GM12878 (cell line): ENCODE measurements around the gene LRRTM1. TPM values are rescaled to one million over a fixed set of nuclear protein-coding genes. Genes with fewer than 3 reads are reported as not detected.

Experiments
- ATAC-seq: fragments of 200-7000 bp; cut with Tn5 transposase; 3 replicates; pipeline ENCODE4 v1.9.1; 2020; ENCODE audit warnings: mild to moderate bottlenecking, moderate library complexity
- BruUV-seq: library from RNA; stranded (reverse); fragments of 400-500 nt; replicated peaks from 2 replicates; lab custom pipeline; 2021; lab: Mats Ljungman, UMichigan
- CTCF ChIA-PET: fragments of 300-600 bp; sonication (Branson Sonifier 250); formaldehyde crosslinking; extraction: SDS; loops from one replicate; lab custom pipeline; 2021; ENCODE audit warnings: inconsistent platforms; lab: Yijun Ruan, JAX
- POLR2A ChIA-PET: fragments of 350-600 bp; formaldehyde crosslinking; extraction: SDS; loops from one replicate; lab custom pipeline; 2021; ENCODE audit warnings: inconsistent platforms; lab: Charles Lee
- RAD21 ChIA-PET: fragments of 300-600 bp; sonication (Branson Sonifier 250); formaldehyde crosslinking; loops from one replicate; lab custom pipeline; 2023; ENCODE audit warnings: antibody characterized with exemption; ENCODE audit not compliant: unreplicated experiment; lab: Charles Lee
- SMC1A ChIA-PET: fragments of 300-600 bp; sonication (Branson Sonifier 250); formaldehyde crosslinking; loops from one replicate; lab custom pipeline; 2023; ENCODE audit not compliant: unreplicated experiment, uncharacterized antibody; lab: Charles Lee
- DNase-seq: peaks from one replicate; pipeline ENCODE4 v3.0.0-alpha.2; 2011; ENCODE audit warnings: low read depth, low spot score
- FAIRE-seq: peaks from 3 replicates; lab custom pipeline; 2011; peaks lifted over from hg19 to GRCh38; lab: Jason Lieb, UNC
- H2AFZ ChIP-seq: 2 replicates; pipeline ENCODE4 v1.6.0; 2011; ENCODE audit warnings: low read depth, low read length, control low read depth; ENCODE audit not compliant: control insufficient read depth
- H3K27ac ChIP-seq: 2 replicates; pipeline ENCODE4 v1.5.1; 2011; ENCODE audit warnings: control low read depth; ENCODE audit not compliant: control insufficient read depth, insufficient read depth
- H3K27me3 ChIP-seq, 2 experiments: replicated peaks in 1 of 2; 2 replicates each; pipeline versions ENCODE4 v1.6.0 to v1.6.1; 2011; ENCODE audit warnings: low read length in 1 of 2; ENCODE audit not compliant: control insufficient read depth in 2 of 2, insufficient read depth in 2 of 2
- H3K36me3 ChIP-seq, 2 experiments: 2 replicates each; pipeline ENCODE4 v1.5.1; 2011; ENCODE audit warnings: low read length in 1 of 2; ENCODE audit not compliant: control insufficient read depth in 2 of 2, insufficient read depth in 2 of 2
- H3K4me1 ChIP-seq: 2 replicates; pipeline ENCODE4 v1.6.1; 2011; ENCODE audit warnings: mild to moderate bottlenecking, low read length, moderate library complexity, mixed read lengths; ENCODE audit not compliant: control insufficient read depth, insufficient read depth
- H3K4me2 ChIP-seq: 2 replicates; pipeline ENCODE4 v1.6.0; 2011; ENCODE audit warnings: control low read depth; ENCODE audit not compliant: control insufficient read depth, insufficient read depth
- H3K4me3 ChIP-seq: fragments of 200-600 bp; sonication (generic); 2 replicates; pipeline ENCODE4 v1.5.1; 2016
- H3K79me2 ChIP-seq: 2 replicates; pipeline ENCODE4 v1.6.0; 2011; ENCODE audit warnings: low read length; ENCODE audit not compliant: control insufficient read depth, insufficient read depth
- H3K9ac ChIP-seq: 2 replicates; pipeline ENCODE4 v1.8.0; 2011; ENCODE audit warnings: low read length, control low read depth, mixed read lengths; ENCODE audit not compliant: control insufficient read depth, insufficient read depth
- H3K9me3 ChIP-seq: replicated peaks from 3 replicates; pipeline ENCODE4 v1.5.1; 2011; ENCODE audit warnings: mild to moderate bottlenecking, low read length; ENCODE audit not compliant: control insufficient read depth, insufficient read depth
- H4K20me1 ChIP-seq: 2 replicates; pipeline ENCODE4 v1.6.0; 2011; ENCODE audit not compliant: control insufficient read depth, insufficient read depth
- BACH1 ChIP-seq: fragments of 450-650 bp; IDR thresholded peaks from 2 replicates; pipeline ENCODE4 v1.6.1; 2017; ENCODE audit warnings: mild to moderate bottlenecking, borderline replicate concordance
- BCL11A ChIP-seq: IDR thresholded peaks from 2 replicates; pipeline ENCODE4 v1.6.1; 2011; ENCODE audit warnings: low read depth, low read length
- CBFB ChIP-seq: IDR thresholded peaks from 2 replicates; pipeline ENCODE4 v1.6.1; 2016; ENCODE audit warnings: antibody characterized with exemption, low read depth
- FOXM1 ChIP-seq: IDR thresholded peaks from 2 replicates; pipeline ENCODE4 v1.6.1; 2012; ENCODE audit warnings: low read depth, mild to moderate bottlenecking, inconsistent platforms, low read length, moderate library complexity
- HDGF ChIP-seq: fragments of 450-650 bp; IDR thresholded peaks from 2 replicates; pipeline ENCODE4 v1.6.1; 2016; ENCODE audit warnings: antibody characterized with exemption
- JUNB ChIP-seq: IDR thresholded peaks from 2 replicates; pipeline ENCODE4 v1.6.1; 2016; ENCODE audit warnings: antibody characterized with exemption, mild to moderate bottlenecking
- KDM1A ChIP-seq: fragments of 200-600 bp; sonication (generic); IDR thresholded peaks from 2 replicates; pipeline ENCODE4 v1.6.1; 2016; ENCODE audit warnings: borderline replicate concordance
- PAX5 ChIP-seq: IDR thresholded peaks from 2 replicates; pipeline ENCODE4 v1.6.1; 2011; ENCODE audit warnings: low read depth, low read length, borderline replicate concordance
- POLR2A ChIP-seq: IDR thresholded peaks from 2 replicates; pipeline ENCODE4 v1.6.1; 2011; ENCODE audit warnings: low read depth, mild to moderate bottlenecking, low read length
- RB1 ChIP-seq: fragments of 450-650 bp; formaldehyde crosslinking; IDR thresholded peaks from 2 replicates; pipeline ENCODE4 v1.6.1; 2017; ENCODE audit warnings: mild to moderate bottlenecking, borderline replicate concordance
- SIX5 ChIP-seq: IDR thresholded peaks from 2 replicates; pipeline ENCODE4 v1.6.1; 2011; ENCODE audit warnings: mild to moderate bottlenecking, low read depth, low read length, moderate library complexity; ENCODE audit not compliant: severe bottlenecking
- SMARCA5 ChIP-seq: fragments of 450-650 bp; IDR thresholded peaks from 2 replicates; pipeline ENCODE4 v1.6.1; 2017; ENCODE audit warnings: mild to moderate bottlenecking
- TCF7 ChIP-seq: IDR thresholded peaks from 2 replicates; pipeline ENCODE4 v1.6.1; 2014; ENCODE audit warnings: antibody characterized with exemption, borderline replicate concordance
- ZNF217 ChIP-seq: fragments of 450-650 bp; IDR thresholded peaks from 2 replicates; pipeline ENCODE4 v1.6.1; 2017; ENCODE audit warnings: antibody characterized with exemption, mild to moderate bottlenecking
- ZNF24 ChIP-seq: fragments of 450-650 bp; IDR thresholded peaks from 2 replicates; pipeline ENCODE4 v1.6.1; 2017; ENCODE audit warnings: antibody characterized with exemption, mild to moderate bottlenecking
- WGBS: methylation state at CpG from one replicate; pipeline ENCODE4 v1.1.6; 2016; ENCODE audit warnings: low lambda C conversion rate; ENCODE audit not compliant: insufficient replicate concordance, insufficient coverage; ENCODE audit errors: missing lambda C conversion rate; 5-methylcytosine and 5-hydroxymethylcytosine counted together
- in situ Hi-C: fragments of 300-500 bp; cut with MboI; formaldehyde crosslinking; loops from 9 replicates; pipeline ENCODE4 v1.14.3; 2018; ENCODE audit warnings: mixed read lengths
- intact Hi-C: fragments of 100-400 bp; cut with micrococcal nuclease; formaldehyde crosslinking; loops from one replicate; pipeline ENCODE4 v1.14.2; 2022; ENCODE audit not compliant: unreplicated experiment
- polyA plus RNA-seq, 11 experiments: library from polyadenylated mRNA; depleted of rRNA in 4 of 11; unstranded in 6 of 11; stranded (reverse) in 5 of 11; fragments of >200 nt; fragmentation: Nextera tagmentation in 4 of 11; fragmentation: Illumina TruSeq in 1 of 11; extraction: Ambion mirVana in 4 of 11; extraction: Trizol in 1 of 11; gene quantifications; 1 replicate in 1 of 11; 2 replicates in 10 of 11; pipeline versions ENCODE4 v1.2.1 to v1.2.3, GENCODE V29; 2011 to 2016; ENCODE audit warnings: inconsistent platforms in 2 of 11, missing spikeins in 2 of 11, low read depth in 1 of 11
- total RNA-seq, 4 experiments: library from RNA; depleted of rRNA in 3 of 4; stranded (reverse); fragments of >200 nt in 3 of 4; fragmentation: Illumina TruSeq in 1 of 4; extraction: Trizol in 1 of 4; gene quantifications; 2 replicates each; pipeline versions ENCODE4 v1.2.1 to v1.2.3, GENCODE V29; 2013 to 2021
- TF ChIP-seq, protein P1 (sequence below): IDR thresholded peaks from 2 replicates; pipeline ENCODE4 v1.6.1; 2011; ENCODE audit warnings: borderline replicate concordance, low read depth, mild to moderate bottlenecking, moderate library complexity, low read length; ENCODE audit not compliant: insufficient read depth, poor library complexity, severe bottlenecking
- TF ChIP-seq, protein P2 (sequence below): IDR thresholded peaks from 2 replicates; pipeline ENCODE4 v1.6.1; 2011; ENCODE audit warnings: low read depth, mild to moderate bottlenecking, low read length, moderate library complexity, borderline replicate concordance; ENCODE audit errors: extremely low read depth
- TF ChIP-seq, protein P3 (sequence below): fragments of 450-650 bp; IDR thresholded peaks from 2 replicates; pipeline ENCODE4 v1.6.1; 2018; ENCODE audit warnings: mild to moderate bottlenecking, low read depth, moderate library complexity; ENCODE audit not compliant: partially characterized antibody
- TF ChIP-seq, protein P4 (sequence below): IDR thresholded peaks from 2 replicates; pipeline ENCODE4 v1.6.1; 2011; ENCODE audit warnings: low read depth, low read length, improper control_type of control experiment, borderline replicate concordance

The LRRTM1 gene
- total and polyA plus RNA-seq, 10 of the 15 experiments (the other 5 are each of a cell fraction or from before 2014, with no cell fraction given): not detected

DNA sequence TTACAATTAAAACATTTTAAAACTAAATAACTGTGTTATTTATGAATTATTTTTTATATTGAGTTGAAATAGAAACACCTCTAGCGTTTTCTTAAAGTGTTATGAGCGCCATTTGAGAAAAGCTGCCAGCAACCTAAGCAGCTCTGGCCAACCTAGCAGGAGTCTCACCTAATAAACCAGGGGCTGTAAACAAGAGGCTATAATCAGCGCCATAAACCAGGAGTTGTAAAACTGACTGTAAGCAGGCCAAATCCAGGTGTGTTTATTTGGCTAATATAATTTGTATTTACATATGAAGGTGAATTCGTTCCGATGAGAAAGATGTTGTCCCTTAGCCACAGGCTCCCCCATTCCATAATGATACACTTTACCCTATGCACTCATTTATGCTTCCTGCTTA lies 34.7 kb downstream of the LRRTM1 start (continued):
- no peak for TF ChIP-seq SIX5
- no peak for TF ChIP-seq POLR2A

DNA sequence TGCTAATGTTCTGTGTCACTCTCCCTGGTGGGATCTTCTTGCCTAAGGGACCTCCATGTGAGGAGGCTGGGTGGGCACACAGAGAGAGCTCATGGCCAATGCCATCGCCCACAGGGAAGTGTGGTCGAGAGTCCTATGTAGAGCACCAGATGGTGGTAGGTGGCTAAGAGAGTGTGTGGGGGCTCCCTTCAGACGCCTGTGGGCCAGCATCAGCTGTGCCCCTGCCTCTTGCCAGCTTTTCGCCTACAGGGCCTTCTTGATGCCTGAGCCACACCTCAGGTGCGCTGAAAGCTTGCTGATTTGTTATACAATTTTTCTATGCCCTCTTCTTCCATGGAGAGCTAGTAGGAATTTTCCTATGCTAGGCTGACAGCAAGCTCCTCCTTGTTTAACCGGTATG lies 38.3 kb downstream of the LRRTM1 start:
- no peak for FAIRE-seq
- DNase-seq: no peak
- H3K4me2 ChIP-seq: no peak overlapping the region
- H3K4me1 ChIP-seq: no peaks in the 10 kb centered on the region
- ChIA-PET CTCF (interaction anchor here (1.1 kb wide), 1 partner anchor 27 kb away, joined by 3 read pairs; no protein-coding TSS in a partner anchor), SMC1A (interaction anchor here (1.0 kb wide), 1 partner anchor 233 kb away, joined by 3 read pairs; no protein-coding TSS in a partner anchor), RAD21 (no interaction called here), POLR2A (no interaction called here)
- H3K36me3 ChIP-seq: no peaks in the 10 kb centered on the region
- no peak overlapping the region for H3K27ac ChIP-seq
- no TSS peak for BruUV-seq
- H3K79me2 ChIP-seq: no peaks in the 10 kb centered on the region
- H4K20me1 ChIP-seq: no peaks in the 10 kb centered on the region
- TF ChIP-seq CBFB: no peak
- no peak for TF ChIP-seq HDGF
- TF ChIP-seq, protein P1, sequence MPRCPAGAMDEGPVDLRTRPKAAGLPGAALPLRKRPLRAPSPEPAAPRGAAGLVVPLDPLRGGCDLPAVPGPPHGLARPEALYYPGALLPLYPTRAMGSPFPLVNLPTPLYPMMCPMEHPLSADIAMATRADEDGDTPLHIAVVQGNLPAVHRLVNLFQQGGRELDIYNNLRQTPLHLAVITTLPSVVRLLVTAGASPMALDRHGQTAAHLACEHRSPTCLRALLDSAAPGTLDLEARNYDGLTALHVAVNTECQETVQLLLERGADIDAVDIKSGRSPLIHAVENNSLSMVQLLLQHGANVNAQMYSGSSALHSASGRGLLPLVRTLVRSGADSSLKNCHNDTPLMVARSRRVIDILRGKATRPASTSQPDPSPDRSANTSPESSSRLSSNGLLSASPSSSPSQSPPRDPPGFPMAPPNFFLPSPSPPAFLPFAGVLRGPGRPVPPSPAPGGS: no peak
- TF ChIP-seq, protein P2, sequence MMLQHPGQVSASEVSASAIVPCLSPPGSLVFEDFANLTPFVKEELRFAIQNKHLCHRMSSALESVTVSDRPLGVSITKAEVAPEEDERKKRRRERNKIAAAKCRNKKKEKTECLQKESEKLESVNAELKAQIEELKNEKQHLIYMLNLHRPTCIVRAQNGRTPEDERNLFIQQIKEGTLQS: no peak
- TF ChIP-seq, protein P3, sequence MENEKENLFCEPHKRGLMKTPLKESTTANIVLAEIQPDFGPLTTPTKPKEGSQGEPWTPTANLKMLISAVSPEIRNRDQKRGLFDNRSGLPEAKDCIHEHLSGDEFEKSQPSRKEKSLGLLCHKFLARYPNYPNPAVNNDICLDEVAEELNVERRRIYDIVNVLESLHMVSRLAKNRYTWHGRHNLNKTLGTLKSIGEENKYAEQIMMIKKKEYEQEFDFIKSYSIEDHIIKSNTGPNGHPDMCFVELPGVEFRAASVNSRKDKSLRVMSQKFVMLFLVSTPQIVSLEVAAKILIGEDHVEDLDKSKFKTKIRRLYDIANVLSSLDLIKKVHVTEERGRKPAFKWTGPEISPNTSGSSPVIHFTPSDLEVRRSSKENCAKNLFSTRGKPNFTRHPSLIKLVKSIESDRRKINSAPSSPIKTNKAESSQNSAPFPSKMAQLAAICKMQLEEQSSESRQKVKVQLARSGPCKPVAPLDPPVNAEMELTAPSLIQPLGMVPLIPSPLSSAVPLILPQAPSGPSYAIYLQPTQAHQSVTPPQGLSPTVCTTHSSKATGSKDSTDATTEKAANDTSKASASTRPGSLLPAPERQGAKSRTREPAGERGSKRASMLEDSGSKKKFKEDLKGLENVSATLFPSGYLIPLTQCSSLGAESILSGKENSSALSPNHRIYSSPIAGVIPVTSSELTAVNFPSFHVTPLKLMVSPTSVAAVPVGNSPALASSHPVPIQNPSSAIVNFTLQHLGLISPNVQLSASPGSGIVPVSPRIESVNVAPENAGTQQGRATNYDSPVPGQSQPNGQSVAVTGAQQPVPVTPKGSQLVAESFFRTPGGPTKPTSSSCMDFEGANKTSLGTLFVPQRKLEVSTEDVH: no peak
- TF ChIP-seq KDM1A: no peak
- no peak for TF ChIP-seq PAX5
- no peak for TF ChIP-seq JUNB
- TF ChIP-seq RB1: no peak
- TF ChIP-seq, protein P4, sequence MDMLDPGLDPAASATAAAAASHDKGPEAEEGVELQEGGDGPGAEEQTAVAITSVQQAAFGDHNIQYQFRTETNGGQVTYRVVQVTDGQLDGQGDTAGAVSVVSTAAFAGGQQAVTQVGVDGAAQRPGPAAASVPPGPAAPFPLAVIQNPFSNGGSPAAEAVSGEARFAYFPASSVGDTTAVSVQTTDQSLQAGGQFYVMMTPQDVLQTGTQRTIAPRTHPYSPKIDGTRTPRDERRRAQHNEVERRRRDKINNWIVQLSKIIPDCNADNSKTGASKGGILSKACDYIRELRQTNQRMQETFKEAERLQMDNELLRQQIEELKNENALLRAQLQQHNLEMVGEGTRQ: no peak
- no peak for TF ChIP-seq BCL11A
- TF ChIP-seq SMARCA5: no peak
- TF ChIP-seq BACH1: no peak
- TF ChIP-seq ZNF24: no peak
- TF ChIP-seq TCF7: no peak
- no peak for TF ChIP-seq ZNF217
- TF ChIP-seq FOXM1: no peak
- H3K9me3 ChIP-seq: no peaks in the 10 kb centered on the region; the same call in 2 of the 3 replicates
- no peaks in the 10 kb centered on the region; a peak in 1 of 4 replicates for H3K27me3 ChIP-seq
- ATAC-seq: no peak
- in situ Hi-C loops (no loop called here), intact Hi-C loops (no loop called here)
- H2AFZ ChIP-seq: no peak overlapping the region
- H3K9ac ChIP-seq: no peak overlapping the region
- no peak overlapping the region for H3K4me3 ChIP-seq
- whole genome bisulfite sequencing: 6% methylated on average over 6 of the region's 6 CpGs
